ENCODE results near the gene KRT17. TPM values are rescaled to one million over a fixed set of nuclear protein-coding genes. Genes with fewer than 3 reads are reported as not detected.
"Not testable (repeated sequence)": the region's sequence is repeated elsewhere in the genome, so short reads cannot be mapped to it uniquely, and the experiment has no call there.

The KRT17 gene
- total RNA-seq, 1 donor from 2014 or later: 2.1 TPM

DNA sequence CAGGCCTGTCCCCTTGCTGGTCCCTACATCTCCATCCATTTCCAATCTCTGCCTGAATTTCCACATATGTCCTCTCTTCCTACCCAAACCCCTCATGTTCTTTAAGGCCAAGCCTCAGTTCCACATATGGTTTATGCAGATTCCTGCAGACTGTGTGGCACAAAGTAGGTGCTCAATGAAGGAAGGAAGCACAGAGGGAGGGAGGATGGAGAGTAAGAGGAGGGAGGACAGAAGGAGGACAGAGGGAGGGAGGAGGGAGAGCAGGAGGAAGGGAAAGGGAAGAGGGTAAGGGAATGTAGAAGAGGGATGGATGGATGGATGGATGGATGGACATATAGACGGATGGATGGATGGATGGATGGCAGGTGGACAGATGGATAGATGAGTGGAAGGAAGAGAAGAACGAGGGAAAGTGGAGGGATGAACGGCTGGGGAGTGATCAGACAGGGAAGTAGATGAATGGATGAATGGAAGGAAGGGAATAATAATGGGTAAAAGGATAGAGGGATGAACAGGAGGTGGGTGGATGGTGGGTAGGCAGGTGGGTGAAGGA is 29.9 kb downstream of the KRT17 start:
- Histone ChIP-seq H3K27ac (ENCODE audit: low read depth, low read length) (no peak overlapping the region), H3K36me3 (ENCODE audit: control insufficient read depth in 3 of 3, insufficient read depth in 3 of 3, low read length in 3 of 3) (no peaks in the 10 kb centered on the region), H3K4me1 (ENCODE audit: control insufficient read depth in 3 of 3, insufficient read depth in 3 of 3, low read length in 3 of 3) (no peaks in the 10 kb centered on the region), H3K4me3 (ENCODE audit: low read length in 3 of 3) (no peak overlapping the region), H3K9ac (ENCODE audit: low read depth in 1 of 3, low read length in 3 of 3) (no peak overlapping the region), H3K27me3 (ENCODE audit: control insufficient read depth in 3 of 3, insufficient read depth in 3 of 3, low read length in 3 of 3) (peaks cover 0 to 25% (median 12%) of the 10 kb centered on the region in 3 donors), H3K9me3 (ENCODE audit: control insufficient read depth in 3 of 3, low read length in 3 of 3) (no peaks in the 10 kb centered on the region)

DNA sequence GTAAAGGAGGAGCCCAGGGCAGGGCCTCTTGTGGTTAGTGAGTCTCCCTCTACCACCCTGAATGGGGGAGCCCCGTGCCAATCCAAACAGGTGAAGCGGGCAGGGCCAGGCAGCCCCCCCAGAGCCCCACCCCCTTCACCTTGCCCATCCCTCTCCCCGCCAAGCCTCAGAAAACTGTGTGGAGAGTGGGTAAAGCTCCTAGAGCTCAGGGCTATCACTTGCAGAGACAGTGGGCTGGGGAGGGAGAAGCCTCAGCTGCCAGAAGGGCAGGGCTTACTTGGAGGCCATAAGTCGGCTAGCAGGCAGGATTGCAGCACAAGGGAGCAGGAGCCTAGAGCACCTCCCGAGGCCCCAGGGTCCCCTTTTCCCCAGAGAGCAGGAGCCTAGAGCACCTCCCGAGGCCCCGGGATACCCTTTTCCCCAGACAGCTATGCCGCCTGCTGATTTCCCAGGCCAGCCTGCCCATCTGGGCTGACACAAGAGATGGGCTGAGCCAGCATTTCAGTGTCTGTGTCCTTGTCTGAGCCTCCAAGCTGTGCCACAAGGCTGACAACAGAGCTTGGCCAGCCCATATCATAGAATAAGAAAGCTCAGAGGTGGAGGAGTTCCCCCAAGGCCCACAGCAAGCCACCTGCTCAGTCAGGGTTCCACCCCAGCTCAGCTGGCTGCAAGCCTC is 30.9 kb downstream of the KRT17 start:
- no peaks in the 10 kb centered on the region for H3K9me3 ChIP-seq (ENCODE audit: control insufficient read depth in 3 of 3, low read length in 3 of 3)
- no peak overlapping the region for H3K9ac ChIP-seq (ENCODE audit: low read depth in 1 of 3, low read length in 3 of 3)
- no peak overlapping the region for H3K4me3 ChIP-seq (ENCODE audit: low read length in 3 of 3)
- H3K4me1 ChIP-seq (ENCODE audit: control insufficient read depth in 3 of 3, insufficient read depth in 3 of 3, low read length in 3 of 3): no peaks in the 10 kb centered on the region
- H3K27me3 ChIP-seq (ENCODE audit: control insufficient read depth in 3 of 3, insufficient read depth in 3 of 3, low read length in 3 of 3): peaks cover 0 to 28% (median 16%) of the 10 kb centered on the region in 3 donors
- H3K36me3 ChIP-seq (ENCODE audit: control insufficient read depth in 3 of 3, insufficient read depth in 3 of 3, low read length in 3 of 3): no peaks in the 10 kb centered on the region
- H3K27ac ChIP-seq (ENCODE audit: low read depth, low read length): no peak overlapping the region

DNA sequence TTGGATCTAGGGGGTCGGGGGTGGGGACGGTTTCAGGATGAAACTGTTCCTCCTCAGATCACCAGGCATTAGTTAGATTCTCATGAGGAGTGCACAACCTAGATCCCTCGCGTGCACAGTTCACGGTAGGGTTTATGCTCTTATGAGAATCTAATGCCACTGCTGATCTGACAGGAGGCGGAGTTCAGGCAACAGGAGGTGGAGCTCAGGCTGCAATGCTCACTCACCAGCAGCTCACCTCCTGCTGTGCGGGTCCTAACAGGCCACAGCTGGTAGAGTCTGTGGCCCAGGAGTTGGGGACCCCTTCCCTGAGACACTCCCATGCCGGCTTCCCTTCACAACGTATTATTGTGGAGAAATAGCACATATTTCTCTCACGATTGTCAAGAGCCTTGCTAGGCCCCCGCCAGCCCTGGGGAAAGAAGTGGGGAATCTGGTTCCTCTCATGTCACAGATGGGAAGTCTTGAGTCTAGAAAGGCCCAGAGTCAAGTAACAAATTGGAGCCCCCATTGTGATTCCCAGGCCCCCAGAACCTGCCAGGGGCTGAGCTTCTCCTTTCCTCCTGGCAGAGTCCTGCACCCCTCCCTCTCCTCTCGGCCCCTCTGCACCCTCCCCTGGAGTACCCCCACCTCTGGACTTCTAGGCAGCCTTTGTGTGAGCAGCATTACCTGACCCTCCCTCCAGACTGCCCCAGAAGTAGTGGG is 31.6 kb downstream of the KRT17 start:
- no peak overlapping the region for H3K9ac ChIP-seq (ENCODE audit: low read depth in 1 of 3, low read length in 3 of 3)
- no peaks in the 10 kb centered on the region for H3K9me3 ChIP-seq (ENCODE audit: control insufficient read depth in 3 of 3, low read length in 3 of 3)
- no peak overlapping the region for H3K27ac ChIP-seq (ENCODE audit: low read depth, low read length)
- no peaks in the 10 kb centered on the region for H3K36me3 ChIP-seq (ENCODE audit: control insufficient read depth in 3 of 3, insufficient read depth in 3 of 3, low read length in 3 of 3)
- no peak overlapping the region for H3K4me3 ChIP-seq (ENCODE audit: low read length in 3 of 3)
- H3K4me1 ChIP-seq (ENCODE audit: control insufficient read depth in 3 of 3, insufficient read depth in 3 of 3, low read length in 3 of 3): no peaks in the 10 kb centered on the region
- H3K27me3 ChIP-seq (ENCODE audit: control insufficient read depth in 3 of 3, insufficient read depth in 3 of 3, low read length in 3 of 3): peaks cover 0 to 28% (median 16%) of the 10 kb centered on the region in 3 donors

DNA sequence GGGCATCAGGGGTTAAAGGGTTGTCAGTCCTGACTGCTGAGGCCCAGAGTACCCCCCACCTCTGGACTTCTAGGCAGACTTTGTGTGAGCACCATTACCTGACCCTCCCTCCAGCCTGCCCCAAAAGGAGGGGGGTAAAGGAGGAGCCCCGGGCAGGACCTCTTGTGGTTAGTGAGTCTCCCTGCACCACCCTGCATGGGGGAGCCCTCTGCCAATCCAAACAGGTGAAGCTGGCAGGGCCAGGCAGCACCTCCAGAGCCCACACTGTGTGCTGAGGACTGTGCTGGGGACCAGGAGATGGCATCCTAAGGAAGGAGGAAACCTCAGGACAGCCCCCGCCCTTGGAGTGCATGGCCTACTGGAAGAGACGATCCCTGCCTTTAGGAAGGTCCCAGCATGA is 35.1 kb downstream of the KRT17 start:
- Histone ChIP-seq H3K27ac (ENCODE audit: low read depth, low read length) (no peak overlapping the region), H3K4me3 (ENCODE audit: low read length in 3 of 3) (no peak overlapping the region), H3K27me3 (ENCODE audit: control insufficient read depth in 3 of 3, insufficient read depth in 3 of 3, low read length in 3 of 3) (peaks cover 0 to 22% (median 9%) of the 10 kb centered on the region in 3 donors), H3K9ac (ENCODE audit: low read depth in 1 of 3, low read length in 3 of 3) (no peak overlapping the region), H3K4me1 (ENCODE audit: control insufficient read depth in 3 of 3, insufficient read depth in 3 of 3, low read length in 3 of 3) (no peaks in the 10 kb centered on the region), H3K9me3 (ENCODE audit: control insufficient read depth in 3 of 3, low read length in 3 of 3) (no peaks in the 10 kb centered on the region), H3K36me3 (ENCODE audit: control insufficient read depth in 3 of 3, insufficient read depth in 3 of 3, low read length in 3 of 3) (no peaks in the 10 kb centered on the region)

DNA sequence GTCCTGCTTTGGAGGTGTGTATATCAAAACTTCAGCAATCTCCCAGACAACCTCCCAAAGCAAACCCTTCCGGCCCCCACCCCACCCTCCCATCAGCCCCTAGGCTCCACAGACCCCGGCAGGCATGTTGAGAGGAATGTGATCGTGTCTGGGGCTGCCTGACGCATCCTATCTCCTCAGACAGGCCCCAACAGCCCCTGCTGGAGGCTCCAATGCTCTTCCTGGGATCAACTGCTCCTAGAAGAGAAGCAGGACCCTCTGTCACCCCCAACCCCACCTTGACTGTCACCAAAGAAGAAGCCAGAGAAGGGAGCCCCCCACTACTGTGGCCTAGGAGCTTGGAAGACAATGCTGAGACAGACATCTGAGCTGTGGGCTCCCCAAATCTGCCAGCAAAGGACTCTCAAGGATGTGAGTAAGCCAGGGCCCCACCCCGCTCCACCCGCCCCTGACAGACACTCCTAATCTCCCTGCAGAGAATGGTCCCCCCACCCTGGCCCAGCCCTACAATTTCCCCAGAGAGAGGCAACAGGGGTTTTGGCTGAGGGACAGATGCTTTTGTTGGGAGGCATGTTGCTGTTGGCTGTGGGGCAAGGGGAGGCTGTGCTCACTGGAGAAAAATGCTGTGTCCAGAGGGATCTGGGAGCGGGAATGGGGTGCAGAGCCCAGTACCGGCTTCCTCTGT is 36.1 kb downstream of the KRT17 start:
- Histone ChIP-seq H3K9me3 (ENCODE audit: control insufficient read depth in 3 of 3, low read length in 3 of 3) (no peaks in the 10 kb centered on the region), H3K36me3 (ENCODE audit: control insufficient read depth in 3 of 3, insufficient read depth in 3 of 3, low read length in 3 of 3) (no peaks in the 10 kb centered on the region), H3K9ac (ENCODE audit: low read depth in 1 of 3, low read length in 3 of 3) (no peak overlapping the region), H3K4me3 (ENCODE audit: low read length in 3 of 3) (no peak overlapping the region), H3K4me1 (ENCODE audit: control insufficient read depth in 3 of 3, insufficient read depth in 3 of 3, low read length in 3 of 3) (no peaks in the 10 kb centered on the region), H3K27me3 (ENCODE audit: control insufficient read depth in 3 of 3, insufficient read depth in 3 of 3, low read length in 3 of 3) (peaks cover 0 to 14% (median 6%) of the 10 kb centered on the region in 3 donors), H3K27ac (ENCODE audit: low read depth, low read length) (no peak overlapping the region)

DNA sequence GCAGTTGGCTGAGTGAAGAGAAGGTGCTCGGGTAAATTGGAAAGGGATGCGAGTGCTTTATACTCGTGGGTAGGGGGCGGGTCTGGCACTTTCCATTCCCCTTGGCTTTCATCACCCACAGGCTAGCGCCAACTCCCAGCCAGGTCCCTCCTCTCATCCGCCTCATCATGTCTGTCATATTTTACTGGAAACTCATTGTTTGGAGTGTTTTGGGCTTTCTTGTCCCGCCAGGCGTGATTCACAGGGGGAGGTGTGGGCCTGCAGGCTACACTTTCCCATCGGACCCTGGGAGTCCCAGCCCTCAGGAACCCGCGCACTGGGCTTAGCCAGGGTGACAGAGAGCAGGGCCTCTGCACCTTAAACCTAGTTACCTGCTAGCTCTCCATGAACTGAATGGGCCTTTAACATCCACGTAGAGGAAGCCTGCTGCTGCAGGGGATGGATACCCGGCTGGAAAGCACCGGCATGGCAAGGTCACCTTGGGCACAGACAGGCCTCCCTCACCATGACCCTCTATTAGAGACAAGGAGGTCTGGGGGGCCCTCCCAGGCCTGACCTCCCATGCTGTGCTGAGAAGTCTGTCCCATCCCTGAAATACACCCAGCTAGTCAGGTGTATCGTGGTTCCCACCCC is 37.4 kb downstream of the KRT17 start, which contains the start of gene KRT14:
Gene KRT14, minus strand, starts transcription at position 33 of the 633 bp plus-strand sequence. CDS start 61 bp downstream, outside the sequence.
- no peaks in the 10 kb centered on the region for H3K9me3 ChIP-seq (ENCODE audit: control insufficient read depth in 3 of 3, low read length in 3 of 3)
- no peak within 1 kb of the TSS for H3K9ac ChIP-seq (ENCODE audit: low read depth in 1 of 3, low read length in 3 of 3)
- H3K4me3 ChIP-seq (ENCODE audit: low read length in 3 of 3): no peak within 1 kb of the TSS
- no peaks in the 10 kb centered on the region for H3K36me3 ChIP-seq (ENCODE audit: control insufficient read depth in 3 of 3, insufficient read depth in 3 of 3, low read length in 3 of 3)
- no peak within 1 kb of the TSS for H3K27ac ChIP-seq (ENCODE audit: low read depth, low read length)
- no peaks in the 10 kb centered on the region for H3K4me1 ChIP-seq (ENCODE audit: control insufficient read depth in 3 of 3, insufficient read depth in 3 of 3, low read length in 3 of 3)
- peaks cover 0 to 14% (median 7%) of the 10 kb centered on the region in 3 donors for H3K27me3 ChIP-seq (ENCODE audit: control insufficient read depth in 3 of 3, insufficient read depth in 3 of 3, low read length in 3 of 3)

DNA sequence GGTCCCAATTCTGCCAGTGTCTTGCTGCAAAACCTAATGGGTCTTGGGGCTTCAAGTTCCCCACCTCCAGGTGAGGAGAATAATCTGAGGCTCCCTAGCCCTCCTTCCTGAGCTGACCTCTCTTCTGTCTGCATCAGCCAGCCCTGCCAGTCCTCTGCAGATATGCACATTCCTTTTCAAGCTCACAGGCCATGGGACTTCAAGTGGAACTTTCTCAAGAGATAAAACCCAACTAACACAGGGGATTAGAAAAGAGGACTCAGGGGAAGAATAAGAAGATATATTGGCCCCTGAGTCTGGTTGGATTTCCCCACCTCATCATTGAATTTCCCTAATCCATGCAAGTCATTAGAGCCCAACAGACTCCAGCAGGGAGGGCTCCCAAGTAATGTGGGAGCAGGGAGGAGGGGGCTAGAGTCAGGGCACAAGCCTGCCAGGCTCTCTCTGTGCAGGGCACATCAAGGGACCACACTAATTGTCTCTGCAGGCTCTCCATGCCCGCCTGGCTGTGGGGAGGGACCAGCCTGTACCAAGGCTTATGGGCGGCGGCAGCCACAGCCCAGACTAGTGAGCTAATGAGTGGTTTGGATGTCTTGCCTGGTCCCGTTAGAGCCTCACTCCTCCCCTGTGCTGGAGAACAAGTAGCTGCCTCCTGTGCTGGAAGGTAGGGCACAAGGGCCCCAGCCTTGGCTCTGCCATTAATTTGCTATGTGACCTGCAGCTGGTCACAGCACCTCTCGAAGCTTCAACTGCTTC is 38.9 kb downstream of the KRT17 start:
- no peaks in the 10 kb centered on the region for H3K36me3 ChIP-seq (ENCODE audit: control insufficient read depth in 3 of 3, insufficient read depth in 3 of 3, low read length in 3 of 3)
- peaks cover 0 to 12% (median 11%) of the 10 kb centered on the region in 3 donors for H3K27me3 ChIP-seq (ENCODE audit: control insufficient read depth in 3 of 3, insufficient read depth in 3 of 3, low read length in 3 of 3)
- no peaks in the 10 kb centered on the region for H3K4me1 ChIP-seq (ENCODE audit: control insufficient read depth in 3 of 3, insufficient read depth in 3 of 3, low read length in 3 of 3)
- H3K27ac ChIP-seq (ENCODE audit: low read depth, low read length): no peak overlapping the region
- H3K9ac ChIP-seq (ENCODE audit: low read depth in 1 of 3, low read length in 3 of 3): no peak overlapping the region
- H3K4me3 ChIP-seq (ENCODE audit: low read length in 3 of 3): no peak overlapping the region
- H3K9me3 ChIP-seq (ENCODE audit: control insufficient read depth in 3 of 3, low read length in 3 of 3): no peaks in the 10 kb centered on the region

DNA sequence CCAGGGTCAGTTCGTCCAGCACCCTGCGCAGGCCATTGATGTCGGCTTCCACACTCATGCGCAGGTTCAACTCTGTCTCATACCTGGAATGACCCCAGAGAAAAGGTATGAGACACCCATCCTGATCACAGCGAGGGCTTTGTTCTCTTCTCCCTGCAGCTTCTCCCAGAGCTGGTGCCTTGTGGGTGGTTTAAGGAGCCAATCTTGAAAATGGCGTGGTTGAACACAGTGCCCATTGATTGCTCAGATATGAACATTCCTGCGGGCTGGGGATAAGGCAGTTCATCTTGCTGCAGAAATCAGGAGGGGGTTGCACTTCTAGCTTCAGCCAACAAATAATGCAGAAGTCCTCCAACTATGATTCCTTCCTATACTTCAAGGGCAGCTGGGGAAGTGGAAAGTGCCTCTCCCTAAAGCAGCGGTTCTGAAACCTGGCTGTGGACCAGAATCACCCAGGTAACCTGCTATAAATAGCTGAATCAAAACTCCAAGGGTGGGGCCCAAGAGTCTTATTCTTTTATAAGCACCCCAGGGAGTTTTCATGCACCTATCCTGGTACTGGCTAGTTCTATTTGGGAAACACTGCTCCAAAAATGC is 39.9 kb downstream of the KRT17 start:
- peaks cover 8 to 21% (median 16%) of the 10 kb centered on the region in 3 donors for H3K27me3 ChIP-seq (ENCODE audit: control insufficient read depth in 3 of 3, insufficient read depth in 3 of 3, low read length in 3 of 3)
- H3K36me3 ChIP-seq (ENCODE audit: control insufficient read depth in 3 of 3, insufficient read depth in 3 of 3, low read length in 3 of 3); H3K4me3 ChIP-seq (ENCODE audit: low read length in 3 of 3); H3K27ac ChIP-seq (ENCODE audit: low read depth, low read length); H3K9me3 ChIP-seq (ENCODE audit: control insufficient read depth in 3 of 3, low read length in 3 of 3); H3K4me1 ChIP-seq (ENCODE audit: control insufficient read depth in 3 of 3, insufficient read depth in 3 of 3, low read length in 3 of 3); H3K9ac ChIP-seq (ENCODE audit: low read depth in 1 of 3, low read length in 3 of 3): not testable (repeated sequence)
